GM21526 (cell line): Measurements from ENCODE around the gene MGAT5B.
"Not testable (repeated sequence)": the region's sequence is repeated elsewhere in the genome, so short reads cannot be mapped to it uniquely, and the experiment has no call there.

Experiments used
- ATAC-seq: cut with Tn5 transposase; IDR thresholded peaks from one replicate; pipeline ENCODE4 v1.9.1; 2021; ENCODE audit warnings: moderate library complexity; ENCODE audit not compliant: unreplicated experiment, low FRiP score

The MGAT5B gene

GRCh38 chr17:76968707-76969597 is 100.7 kb downstream of the MGAT5B start:
- no peak for ATAC-seq

- no peak for ATAC-seq
Observed at GRCh38 chr17:76969598-76970172, 101.5 kb downstream of the MGAT5B start.

- not testable (repeated sequence) for ATAC-seq
Observed at GRCh38 chr17:76970228-76970627, 102.0 kb downstream of the MGAT5B start.

GRCh38 chr17:76972046-76972641 is 103.9 kb downstream of the MGAT5B start:
- ATAC-seq = no peak

- ATAC-seq = no peak
Observed at GRCh38 chr17:76973040-76973439, 104.8 kb downstream of the MGAT5B start.

- ATAC-seq = no peak
Observed at GRCh38 chr17:76974721-76975120, 106.5 kb downstream of the MGAT5B start.

GRCh38 chr17:76978050-76978449 is 109.8 kb downstream of the MGAT5B start:
- not testable (repeated sequence) for ATAC-seq

- no peak for ATAC-seq
Observed at GRCh38 chr17:76981545-76982295, 113.5 kb downstream of the MGAT5B start.

GRCh38 chr17:76982408-76983074 is 114.3 kb downstream of the MGAT5B start:
- ATAC-seq = no peak

GRCh38 chr17:76983075-76983775 is 115.0 kb downstream of the MGAT5B start:
- no peak for ATAC-seq

- no peak for ATAC-seq
Observed at GRCh38 chr17:76986365-76986764, 118.2 kb downstream of the MGAT5B start.

GRCh38 chr17:76987486-76988093 is 119.4 kb downstream of the MGAT5B start:
- no peak for ATAC-seq

- no peak for ATAC-seq
Observed at GRCh38 chr17:76988796-76989195, 120.6 kb downstream of the MGAT5B start.

GRCh38 chr17:76989519-76989918 is 121.3 kb downstream of the MGAT5B start:
- no peak for ATAC-seq

- no peak for ATAC-seq
Observed at GRCh38 chr17:76992891-76993290, 124.7 kb downstream of the MGAT5B start.

- no peak for ATAC-seq
Observed at GRCh38 chr17:76993651-76994050, 125.4 kb downstream of the MGAT5B start.

GRCh38 chr17:76994237-76994637 is 126.0 kb downstream of the MGAT5B start:
- no peak for ATAC-seq

GRCh38 chr17:76995387-76996105 is 127.3 kb downstream of the MGAT5B start:
- no peak for ATAC-seq
